Activated CD4-positive, alpha-beta T cell treated with anti-CD3 and anti-CD28 coated beads, Interleukin-2, amount 50 U/mL, for 16 hours (primary cell): Measurements from ENCODE around the gene NEK11.

Experiments
- DNase-seq: peaks from one replicate; pipeline ENCODE4 v3.0.0-alpha.2; 2020

Gene NEK11

DNA sequence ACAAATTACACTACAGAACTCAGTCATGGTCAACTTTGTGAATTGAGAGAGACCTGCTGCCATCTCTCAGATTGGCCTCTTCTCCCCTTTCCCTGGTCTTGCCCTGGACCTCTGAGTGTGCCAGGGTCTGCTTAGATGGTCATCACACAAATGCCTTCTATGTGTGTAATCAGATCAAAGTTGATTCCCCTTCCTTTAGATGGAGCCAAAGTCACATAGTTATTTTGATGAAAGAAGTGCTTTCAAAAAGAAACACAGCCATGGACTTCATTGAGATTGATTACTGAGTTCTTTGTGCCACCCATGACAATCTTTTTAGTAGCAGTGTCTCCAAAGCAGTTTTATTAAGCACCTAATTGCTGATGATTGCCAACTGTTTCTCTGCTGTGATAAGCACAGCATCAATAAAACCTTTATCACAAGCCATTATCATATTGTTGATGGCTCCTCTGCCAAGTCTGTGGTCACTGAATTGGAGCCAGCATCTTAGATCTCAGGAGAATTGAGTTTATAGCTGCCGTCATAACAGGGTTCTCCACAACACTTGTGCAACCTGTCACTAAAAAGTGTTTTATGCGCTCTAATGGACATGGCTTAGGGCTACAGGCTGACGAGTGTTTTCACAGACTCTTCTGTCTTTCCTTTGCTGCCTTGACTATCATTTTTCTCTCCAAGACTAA lies 205.2 kb downstream of the NEK11 start:
- no peak for DNase-seq

- no peak for DNase-seq
These were observed 206.1 kb downstream of the NEK11 start for GRCh38 chr3:131232711-131233267.

- no peak for DNase-seq
These were observed 207.4 kb downstream of the NEK11 start for GRCh38 chr3:131233900-131234668.

DNA sequence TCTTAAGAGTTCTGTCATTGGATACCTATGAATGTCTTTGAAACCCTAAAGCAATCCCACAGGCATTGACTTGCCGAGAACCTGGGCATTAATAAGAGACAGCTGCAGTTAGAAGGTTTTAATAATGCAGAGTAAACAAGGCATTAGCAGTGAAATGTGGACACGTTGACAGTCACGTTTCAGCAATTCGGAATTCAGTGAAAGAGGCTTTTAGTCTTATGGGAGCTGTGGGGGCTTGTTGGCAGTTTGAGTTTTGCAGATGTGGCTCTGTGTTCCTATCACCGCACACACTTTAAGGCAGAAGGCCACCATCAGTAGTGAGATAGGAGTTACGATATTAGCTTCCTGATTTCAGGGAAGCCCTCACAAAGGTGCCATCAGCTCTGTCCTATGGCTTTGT lies 209.7 kb downstream of the NEK11 start:
- no peak for DNase-seq

- no peak for DNase-seq
These were observed 211.8 kb downstream of the NEK11 start for GRCh38 chr3:131238496-131238895.

DNA sequence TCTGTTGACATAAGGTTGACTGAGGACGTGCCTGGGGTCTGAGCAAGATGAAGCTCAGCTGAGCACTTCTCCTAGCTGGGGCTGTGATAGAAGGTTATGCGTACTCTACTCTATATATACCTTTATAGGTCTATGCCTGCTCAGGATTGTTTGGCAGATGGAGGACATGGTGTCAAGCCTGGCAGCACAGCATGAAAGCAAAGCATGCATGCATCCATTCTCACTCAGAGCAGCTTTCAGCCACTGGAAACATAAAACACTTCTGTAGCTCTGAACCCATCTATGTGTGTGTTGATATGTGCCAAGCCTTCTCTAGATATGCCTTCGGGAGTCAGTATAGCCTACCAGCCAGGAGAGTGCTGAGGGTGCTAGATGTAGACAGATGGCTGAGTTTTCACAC lies 212.6 kb downstream of the NEK11 start:
- DNase-seq = no peak

DNA sequence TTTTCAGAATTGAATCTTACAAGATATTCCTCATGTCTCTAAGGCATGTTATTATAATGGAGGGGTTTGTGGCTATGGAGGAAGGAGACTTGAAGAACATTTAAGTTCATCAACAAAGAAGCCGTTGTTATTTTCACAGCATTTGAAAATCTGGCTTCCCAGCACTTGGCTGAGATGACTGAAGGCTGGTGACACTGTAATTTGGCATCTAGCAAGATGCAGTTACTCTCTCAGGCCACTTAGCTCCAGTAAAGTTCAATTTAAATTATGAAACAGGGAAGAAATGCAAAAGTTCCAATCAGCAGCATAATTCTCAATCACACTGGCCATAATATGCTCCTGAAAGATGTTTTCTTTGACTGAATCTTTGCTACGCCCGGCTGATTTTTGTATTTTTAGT lies 215.5 kb downstream of the NEK11 start:
- no peak for DNase-seq

DNA sequence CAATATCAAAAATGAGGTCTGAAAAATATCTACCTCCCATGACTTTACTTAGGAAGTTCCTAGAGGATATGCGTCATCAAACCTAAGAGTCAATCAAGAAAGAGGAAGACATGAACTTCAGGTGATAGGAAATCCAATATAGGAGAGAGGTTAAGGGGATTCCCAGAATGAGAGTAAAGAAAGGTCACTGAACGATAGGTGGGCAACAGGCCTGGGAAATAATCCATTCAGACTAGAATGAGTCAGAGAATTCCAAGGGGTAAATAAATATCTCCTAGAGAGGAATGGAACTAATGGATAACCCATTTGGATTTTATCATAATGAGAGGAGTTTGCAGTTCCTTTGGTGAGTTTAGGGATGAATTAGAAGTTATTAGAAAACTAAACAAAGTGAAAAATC lies 223.8 kb downstream of the NEK11 start:
- no peak for DNase-seq

- no peak for DNase-seq
These were observed 233.8 kb downstream of the NEK11 start for GRCh38 chr3:131260525-131260924.

DNA sequence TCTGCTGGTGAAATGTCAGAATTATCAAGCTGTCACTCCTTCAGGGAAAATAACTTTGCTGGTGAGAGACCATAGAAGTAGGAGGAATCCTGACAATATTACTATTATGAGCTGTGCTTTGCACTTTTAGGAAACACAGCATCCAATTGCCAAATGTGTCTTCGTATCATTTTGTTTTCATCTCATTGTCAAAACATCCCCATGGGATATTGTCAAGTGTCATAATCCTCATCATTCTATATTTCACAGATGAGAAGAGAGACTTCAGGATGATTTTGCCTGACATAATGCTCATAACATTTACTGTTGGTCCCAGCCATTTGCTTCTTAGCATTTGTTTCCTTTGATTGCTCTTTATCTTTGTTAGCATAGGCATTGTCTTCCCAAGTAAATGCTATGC lies 234.4 kb downstream of the NEK11 start:
- DNase-seq = no peak

DNA sequence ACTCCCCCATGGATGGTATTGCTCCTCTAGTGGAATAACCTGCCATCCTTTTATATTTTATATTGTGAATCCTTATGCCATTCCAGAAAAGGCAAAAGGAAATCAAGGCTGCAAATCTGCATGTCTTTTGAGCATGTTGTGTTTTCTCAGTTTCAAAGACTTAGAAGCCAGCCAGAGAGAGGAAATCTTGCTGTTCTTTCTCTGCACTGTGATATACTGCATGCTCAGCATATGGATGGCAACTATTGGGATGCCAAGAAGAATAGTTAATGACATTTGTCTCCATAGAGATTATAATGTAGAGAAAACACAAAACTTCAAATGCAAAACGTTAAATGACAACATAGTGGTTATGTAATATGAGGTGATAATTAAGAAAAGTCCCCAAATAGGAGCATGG lies 248.9 kb downstream of the NEK11 start:
- DNase-seq = no peak

DNA sequence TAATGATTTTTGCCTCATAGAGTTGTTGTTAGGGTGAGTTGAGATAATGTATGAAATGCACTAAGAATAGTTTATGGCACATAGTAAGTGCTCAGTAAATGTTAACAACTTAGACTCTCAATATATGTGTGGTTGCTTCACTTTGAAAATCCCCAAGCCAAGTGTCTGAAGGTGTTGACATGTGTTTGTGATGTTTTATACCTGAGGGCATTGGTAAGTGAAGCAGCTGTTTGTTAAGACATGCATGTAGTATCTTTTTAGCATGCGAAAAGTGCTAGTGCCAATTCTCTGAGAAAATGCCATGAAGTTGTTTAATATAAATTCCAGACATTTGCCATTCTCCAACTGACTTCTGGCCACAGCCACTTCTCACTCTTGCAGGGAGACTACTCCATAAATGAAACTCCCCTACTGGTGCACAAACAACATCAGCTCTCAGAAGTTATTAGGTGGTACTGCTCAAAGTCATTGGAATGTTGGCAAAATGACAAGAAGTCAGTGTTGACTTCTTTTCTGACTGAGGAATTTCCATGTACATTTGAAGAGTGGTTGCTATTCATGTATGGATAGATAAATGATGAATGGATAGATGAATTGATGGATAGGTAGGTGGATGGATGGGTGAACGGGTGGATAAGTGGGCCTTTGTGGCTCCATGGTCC lies 251.3 kb downstream of the NEK11 start:
- no peak for DNase-seq

- no peak for DNase-seq
These were observed 252.9 kb downstream of the NEK11 start for GRCh38 chr3:131279577-131279976.

GRCh38 chr3:131282379-131282778 lies 255.7 kb downstream of the NEK11 start:
- no peak for DNase-seq

GRCh38 chr3:131282967-131283366 lies 256.3 kb downstream of the NEK11 start:
- no peak for DNase-seq

- no peak for DNase-seq
These were observed 257.2 kb downstream of the NEK11 start for GRCh38 chr3:131283862-131284261.

DNA sequence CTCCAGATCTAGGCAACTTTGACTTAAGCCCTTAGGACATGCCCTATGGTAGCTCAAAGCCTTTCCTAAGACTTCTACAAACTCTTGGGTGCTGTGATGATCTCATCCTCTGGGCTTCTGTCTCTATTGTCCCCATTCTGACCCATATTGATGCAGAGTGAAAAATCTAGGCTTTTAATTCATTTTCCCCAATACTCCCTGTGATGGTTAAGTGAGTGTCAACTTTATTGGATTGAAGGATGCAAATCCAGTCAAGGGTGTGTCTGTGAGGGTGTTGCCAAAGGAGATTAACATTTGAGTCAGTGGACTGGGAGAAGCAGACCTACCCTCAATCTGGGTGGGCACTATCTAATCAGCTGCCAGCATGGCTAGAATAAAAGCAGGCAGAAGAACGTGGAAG lies 257.6 kb downstream of the NEK11 start:
- DNase-seq = no peak

GRCh38 chr3:131285456-131285855 lies 258.8 kb downstream of the NEK11 start:
- no peak for DNase-seq

DNA sequence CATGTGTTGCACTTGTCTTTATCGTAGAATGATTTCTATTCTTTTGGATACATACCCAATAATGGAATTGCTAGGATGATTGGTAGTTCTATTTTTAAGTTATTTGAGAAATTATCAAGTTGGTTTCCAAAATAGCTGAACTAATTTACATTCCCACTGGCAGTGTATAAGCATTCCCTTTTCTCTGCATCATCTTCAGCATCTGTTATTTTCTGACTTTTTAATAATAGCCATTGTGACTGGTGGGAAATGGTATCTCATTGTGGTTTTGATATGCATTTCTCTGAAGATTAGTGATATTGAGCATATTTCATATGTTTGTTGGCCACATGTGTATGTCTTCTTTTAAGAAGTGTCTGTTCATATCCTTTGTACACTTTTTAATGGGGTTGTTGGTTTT lies 273.2 kb downstream of the NEK11 start:
- DNase-seq = no peak

DNA sequence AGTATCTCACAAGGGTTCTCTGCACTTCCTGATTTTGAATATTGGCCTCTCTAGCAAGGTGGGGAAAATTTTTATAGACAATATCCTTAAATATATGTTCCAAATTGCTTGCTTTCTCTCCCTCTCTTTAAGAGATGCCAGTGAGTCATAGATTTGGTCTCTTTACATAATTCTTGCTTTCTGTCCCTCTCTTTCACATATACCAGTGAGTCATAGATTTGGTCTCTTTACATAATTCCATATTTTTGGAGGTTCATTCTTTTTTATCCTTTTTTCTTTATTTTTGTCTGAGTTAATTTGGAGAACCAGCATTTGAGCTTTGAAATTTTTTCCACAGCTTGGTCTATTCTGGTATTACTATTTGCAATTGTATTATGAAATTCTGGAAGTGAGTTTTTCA lies 277.2 kb downstream of the NEK11 start:
- no peak for DNase-seq

DNA sequence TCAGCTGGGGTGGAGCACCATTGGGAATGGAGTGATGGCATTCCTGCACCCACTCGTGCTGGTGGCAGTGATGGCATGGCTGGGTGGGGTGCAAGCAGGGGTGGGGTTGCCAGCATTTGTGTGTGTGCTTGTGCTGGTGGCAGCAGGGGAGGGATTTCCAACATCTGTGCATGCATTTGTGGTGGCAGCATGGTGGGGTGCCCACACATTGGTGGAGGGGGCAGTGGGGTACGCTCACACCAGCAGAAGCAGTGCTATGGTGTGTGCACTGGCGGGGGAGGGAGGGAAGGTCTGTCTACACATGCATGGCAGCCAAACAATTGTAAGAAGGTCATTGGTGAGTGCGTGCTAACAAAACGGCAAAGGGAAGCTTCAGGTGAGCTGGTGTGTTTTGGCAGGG lies 278.2 kb downstream of the NEK11 start:
- DNase-seq = no peak

GRCh38 chr3:131306242-131306641 lies 279.6 kb downstream of the NEK11 start:
- DNase-seq = no peak

DNA sequence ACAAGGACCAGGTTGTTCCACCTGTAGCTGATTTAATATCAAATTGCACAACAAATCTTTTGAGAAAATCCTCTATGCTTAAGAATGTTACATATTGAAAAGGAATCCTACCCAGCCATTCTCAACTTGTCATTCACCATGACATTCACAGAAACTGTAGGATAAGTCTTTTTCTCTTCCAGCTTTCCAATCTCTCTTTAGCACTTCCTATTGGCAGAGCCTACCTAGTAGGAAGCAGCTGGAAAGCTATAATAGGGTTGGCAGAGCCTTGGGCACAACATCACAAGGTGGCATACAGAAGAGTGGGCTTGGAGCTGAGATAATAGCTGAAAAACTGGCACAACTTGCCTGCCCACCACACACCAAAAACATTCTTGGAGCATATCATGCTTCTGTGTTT lies 287.6 kb downstream of the NEK11 start:
- no peak for DNase-seq

- no peak for DNase-seq
These were observed 288.5 kb downstream of the NEK11 start for GRCh38 chr3:131315162-131315561.
